ENCODE results near the gene THAP7. TPM values are rescaled to one million over a fixed set of nuclear protein-coding genes. Genes with fewer than 3 reads are reported as not detected.

Gene THAP7
- total and polyA plus RNA-seq, 2 of the 4 experiments (the other 2 are of a cell fraction): 14.2 to 19.8 TPM

DNA sequence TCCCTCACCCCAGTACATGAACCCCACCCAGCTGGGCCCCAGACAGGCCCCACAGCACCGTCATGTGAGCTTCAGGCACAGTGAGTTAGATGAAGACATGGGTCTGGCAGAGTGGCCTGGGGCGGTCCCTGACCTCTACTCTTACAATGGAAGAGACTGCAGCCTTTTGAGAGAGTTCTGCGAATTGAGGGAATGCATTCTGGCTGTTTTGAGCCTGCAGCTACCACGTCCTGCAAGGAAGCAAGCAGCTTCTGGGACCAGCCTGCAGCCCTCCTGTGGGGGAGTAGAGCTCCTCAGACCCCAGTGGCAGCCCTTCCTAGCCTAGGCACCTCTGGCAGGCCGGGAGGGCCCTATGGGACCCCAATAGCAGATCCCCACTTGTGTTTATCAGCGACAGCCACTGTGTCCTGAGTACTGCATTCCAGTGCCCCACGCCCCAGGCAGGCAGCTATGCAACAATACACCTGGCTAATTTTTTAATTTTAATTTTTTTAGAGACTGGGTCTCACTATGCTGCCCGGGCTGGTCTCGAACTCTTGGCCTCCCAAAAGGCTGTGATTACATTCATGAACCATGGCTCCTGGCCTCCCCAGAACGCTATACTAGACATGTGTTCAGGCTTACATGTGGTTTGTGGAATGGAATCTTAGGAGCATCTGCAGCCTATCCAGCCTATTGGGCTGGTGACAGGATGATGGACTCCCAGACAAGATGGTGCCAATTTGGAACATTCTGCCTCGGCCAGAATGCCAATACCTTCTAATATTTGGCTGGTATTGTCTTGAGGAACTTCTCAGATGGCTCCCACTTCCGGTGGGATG, 31.2 kb upstream of the THAP7 start:
- no peak overlapping the region for H3K56ac ChIP-seq (ENCODE audit: extremely low read depth, insufficient read depth, low read length)
- H3K14ac ChIP-seq (replicated peaks; ENCODE audit: low read depth, low read length): no peak overlapping the region
- ATAC-seq (ENCODE audit: low read depth) (no peak), DNase-seq (no peak)
- H3K23ac ChIP-seq (ENCODE audit: low read depth, low read length): no peak overlapping the region
- in situ Hi-C loops (cut with MboI; ENCODE audit: low sequenced_read_pairs) (no loop called here), intact Hi-C loops (cut with micrococcal nuclease) (no loop called here), dilution Hi-C loops (cut with HindIII; ENCODE audit: low sequenced_read_pairs, unreplicated experiment) (no loop called here)
- no peak overlapping the region for H2AK9ac ChIP-seq (replicated peaks; ENCODE audit: low read depth, low read length, poor library complexity)
- H3K79me1 ChIP-seq (ENCODE audit: low read depth in 1 of 2, low read length in 2 of 2): no peaks in the 10 kb centered on the region
- H4K20me1 ChIP-seq (ENCODE audit: insufficient read depth, low read length): no peaks in the 10 kb centered on the region
- H3K27ac ChIP-seq (ENCODE audit: insufficient read depth, low read length): no peak overlapping the region
- no peak overlapping the region for H4K5ac ChIP-seq (ENCODE audit: low read depth, low read length)
- H2BK20ac ChIP-seq (ENCODE audit: low read depth, low read length): no peak overlapping the region
- no peaks in the 10 kb centered on the region for H3K9me3 ChIP-seq (ENCODE audit: control insufficient read depth, insufficient read depth, low read length)
- no peaks in the 10 kb centered on the region for H3K9me1 ChIP-seq (ENCODE audit: insufficient read depth, low read length)
- H3K4me3 ChIP-seq (ENCODE audit: insufficient read depth, low read depth, low read length): no peak overlapping the region
- no peak overlapping the region for H4K91ac ChIP-seq (ENCODE audit: insufficient read depth, low read depth, low read length)
- no peak overlapping the region for H2AK5ac ChIP-seq (ENCODE audit: low read depth, low read length)
- POLR2A ChIA-PET (ENCODE audit: unreplicated experiment): no interaction called here
- H3K4me1 ChIP-seq (ENCODE audit: control insufficient read depth, insufficient read depth, low read length): peaks cover 3% of the 10 kb centered on the region; the same call in 1 of the 2 replicates
- no peak overlapping the region for H4K8ac ChIP-seq (ENCODE audit: low read depth in 2 of 2, low read length in 2 of 2)
- no peak overlapping the region for H2BK15ac ChIP-seq (ENCODE audit: low read depth, low read length)
- TF ChIP-seq MAFK (IDR thresholded peaks at IDR 0.05; ENCODE audit: low read depth, low read length) (no peak), CHD1 (IDR thresholded peaks at IDR 0.05; ENCODE audit: low read depth, low read length) (no peak), MAZ (IDR thresholded peaks at IDR 0.05; ENCODE audit: borderline replicate concordance, low read depth, low read length) (no peak), SMC3 (IDR thresholded peaks at IDR 0.05; ENCODE audit: low read depth, low read length) (no peak), FOS (IDR thresholded peaks at IDR 0.05; ENCODE audit: low read depth, low read length) (no peak), RAD21 (IDR thresholded peaks at IDR 0.05; ENCODE audit: low read length) (no peak)
- TF ChIP-seq, protein P1, sequence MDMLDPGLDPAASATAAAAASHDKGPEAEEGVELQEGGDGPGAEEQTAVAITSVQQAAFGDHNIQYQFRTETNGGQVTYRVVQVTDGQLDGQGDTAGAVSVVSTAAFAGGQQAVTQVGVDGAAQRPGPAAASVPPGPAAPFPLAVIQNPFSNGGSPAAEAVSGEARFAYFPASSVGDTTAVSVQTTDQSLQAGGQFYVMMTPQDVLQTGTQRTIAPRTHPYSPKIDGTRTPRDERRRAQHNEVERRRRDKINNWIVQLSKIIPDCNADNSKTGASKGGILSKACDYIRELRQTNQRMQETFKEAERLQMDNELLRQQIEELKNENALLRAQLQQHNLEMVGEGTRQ (IDR thresholded peaks at IDR 0.05; ENCODE audit: low read depth, low read length): no peak
- TF ChIP-seq, protein P2, sequence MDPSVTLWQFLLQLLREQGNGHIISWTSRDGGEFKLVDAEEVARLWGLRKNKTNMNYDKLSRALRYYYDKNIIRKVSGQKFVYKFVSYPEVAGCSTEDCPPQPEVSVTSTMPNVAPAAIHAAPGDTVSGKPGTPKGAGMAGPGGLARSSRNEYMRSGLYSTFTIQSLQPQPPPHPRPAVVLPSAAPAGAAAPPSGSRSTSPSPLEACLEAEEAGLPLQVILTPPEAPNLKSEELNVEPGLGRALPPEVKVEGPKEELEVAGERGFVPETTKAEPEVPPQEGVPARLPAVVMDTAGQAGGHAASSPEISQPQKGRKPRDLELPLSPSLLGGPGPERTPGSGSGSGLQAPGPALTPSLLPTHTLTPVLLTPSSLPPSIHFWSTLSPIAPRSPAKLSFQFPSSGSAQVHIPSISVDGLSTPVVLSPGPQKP (IDR thresholded peaks at IDR 0.05; ENCODE audit: borderline replicate concordance, low read depth, low read length): no peak
- H2BK5ac ChIP-seq (ENCODE audit: low read depth, low read length, poor library complexity, severe bottlenecking): no peak overlapping the region
- no peak overlapping the region for H3K4ac ChIP-seq (ENCODE audit: low read depth, low read length)
- H3K36me3 ChIP-seq (ENCODE audit: control insufficient read depth, insufficient read depth, low read length): no peaks in the 10 kb centered on the region
- no TSS peak for BruUV-seq (replicated peaks)
- no peak overlapping the region for H3K9ac ChIP-seq (ENCODE audit: low read depth, low read length)
- no peak overlapping the region for H2BK120ac ChIP-seq (ENCODE audit: low read depth, low read length)
- peaks cover 34% of the 10 kb centered on the region for H3K27me3 ChIP-seq (ENCODE audit: control insufficient read depth, insufficient read depth, low read length)
- CTCF ChIA-PET: no interaction called here
- WGBS, 2 experiments (ENCODE audit: extremely low coverage in 2 of 2, insufficient read length in 1 of 2): 70% methylated on average over 6 of the region's 12 CpGs; no CpG with 5 or more reads in 1 of the 2 experiments
- no peak overlapping the region for H2AFZ ChIP-seq (replicated peaks; ENCODE audit: low read length, poor library complexity)
- H3K18ac ChIP-seq (ENCODE audit: low read depth, low read length): no peak overlapping the region
- H3K4me2 ChIP-seq (ENCODE audit: low read depth, low read length): no peak overlapping the region
